ENCODE results near the gene RPS6KL1. TPM values are rescaled to one million over a fixed set of nuclear protein-coding genes. Genes with fewer than 3 reads are reported as not detected.

The RPS6KL1 gene
- total RNA-seq, 2 donors from 2014 or later: 4.4 to 10.4 TPM

- Histone ChIP-seq H3K36me3 (ENCODE audit: control insufficient read depth, insufficient read depth, low read length) (no peaks in the 10 kb centered on the region), H3K4me3 (ENCODE audit: low read length) (no peak overlapping the region), H3K27ac (ENCODE audit: low read depth, low read length) (no peak overlapping the region), H3K27me3 (ENCODE audit: control insufficient read depth, insufficient read depth, low read length, poor library complexity, severe bottlenecking) (no peaks in the 10 kb centered on the region), H3K9me3 (ENCODE audit: control insufficient read depth, low read length) (no peaks in the 10 kb centered on the region), H3K9ac (ENCODE audit: extremely low read depth, low read length, poor library complexity, severe bottlenecking) (no peak overlapping the region), H3K4me1 (ENCODE audit: control insufficient read depth, insufficient read depth, low read length) (peaks cover 3% of the 10 kb centered on the region)
- TF ChIP-seq, protein P1, sequence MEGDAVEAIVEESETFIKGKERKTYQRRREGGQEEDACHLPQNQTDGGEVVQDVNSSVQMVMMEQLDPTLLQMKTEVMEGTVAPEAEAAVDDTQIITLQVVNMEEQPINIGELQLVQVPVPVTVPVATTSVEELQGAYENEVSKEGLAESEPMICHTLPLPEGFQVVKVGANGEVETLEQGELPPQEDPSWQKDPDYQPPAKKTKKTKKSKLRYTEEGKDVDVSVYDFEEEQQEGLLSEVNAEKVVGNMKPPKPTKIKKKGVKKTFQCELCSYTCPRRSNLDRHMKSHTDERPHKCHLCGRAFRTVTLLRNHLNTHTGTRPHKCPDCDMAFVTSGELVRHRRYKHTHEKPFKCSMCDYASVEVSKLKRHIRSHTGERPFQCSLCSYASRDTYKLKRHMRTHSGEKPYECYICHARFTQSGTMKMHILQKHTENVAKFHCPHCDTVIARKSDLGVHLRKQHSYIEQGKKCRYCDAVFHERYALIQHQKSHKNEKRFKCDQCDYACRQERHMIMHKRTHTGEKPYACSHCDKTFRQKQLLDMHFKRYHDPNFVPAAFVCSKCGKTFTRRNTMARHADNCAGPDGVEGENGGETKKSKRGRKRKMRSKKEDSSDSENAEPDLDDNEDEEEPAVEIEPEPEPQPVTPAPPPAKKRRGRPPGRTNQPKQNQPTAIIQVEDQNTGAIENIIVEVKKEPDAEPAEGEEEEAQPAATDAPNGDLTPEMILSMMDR (conservative IDR thresholded peaks at IDR 0.05): no peak
- Mint-ChIP-seq H3K9me3 (no peaks in the 10 kb centered on the region), H3K4me1 (peaks cover 6% of the 10 kb centered on the region), H3K27ac (no peak overlapping the region), H3K4me3 (no peak overlapping the region), H3K36me3 (ENCODE audit: low read depth) (no peaks in the 10 kb centered on the region), H3K27me3 (ENCODE audit: insufficient read depth) (peaks cover 2% of the 10 kb centered on the region)
- no peak for DNase-seq
- WGBS, 2 experiments (ENCODE audit: insufficient coverage in 1 of 2, insufficient read length in 1 of 2): 80 to 98% methylated on average over 1 to 2 of the region's 2 CpGs
Measured at GRCh38 chr14:74937171-74937570, 14.1 kb upstream of the RPS6KL1 start.

DNA sequence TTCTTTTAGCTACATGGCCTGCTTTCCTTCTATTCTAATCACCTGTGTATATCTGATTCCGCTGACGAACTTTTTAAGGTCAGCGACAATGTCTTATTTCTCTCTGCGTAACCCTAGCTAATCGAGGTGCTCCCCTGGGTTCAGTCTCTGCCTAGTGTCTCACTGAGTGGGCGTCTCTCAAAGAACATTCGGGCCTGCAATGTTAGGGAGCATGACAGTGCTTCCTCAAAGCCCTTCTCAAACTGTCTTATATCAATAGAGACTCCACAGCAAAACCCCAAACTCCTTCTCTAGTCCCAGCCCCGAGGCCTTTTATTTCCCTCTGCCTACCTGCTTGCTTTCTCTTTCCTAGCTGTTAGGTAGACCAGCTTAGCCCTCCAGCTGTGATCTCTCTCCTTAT lies 13.7 kb upstream of the RPS6KL1 start:
- Mint-ChIP-seq H3K27me3 (ENCODE audit: insufficient read depth) (peaks cover 2% of the 10 kb centered on the region), H3K4me1 (peaks cover 3% of the 10 kb centered on the region), H3K36me3 (ENCODE audit: low read depth) (no peaks in the 10 kb centered on the region), H3K9me3 (no peaks in the 10 kb centered on the region), H3K4me3 (no peak overlapping the region), H3K27ac (no peak overlapping the region)
- 91 to 97% methylated on average over 5 to 8 of the region's 8 CpGs for WGBS, 2 experiments (ENCODE audit: insufficient coverage in 1 of 2, insufficient read length in 1 of 2)
- H3K36me3 ChIP-seq (ENCODE audit: control insufficient read depth, insufficient read depth, low read length): no peaks in the 10 kb centered on the region
- TF ChIP-seq, protein P1 (conservative IDR thresholded peaks at IDR 0.05): no peak
- H3K9ac ChIP-seq (ENCODE audit: extremely low read depth, low read length, poor library complexity, severe bottlenecking): no peak overlapping the region
- H3K4me1 ChIP-seq (ENCODE audit: control insufficient read depth, insufficient read depth, low read length): peaks cover 3% of the 10 kb centered on the region
- no peaks in the 10 kb centered on the region for H3K9me3 ChIP-seq (ENCODE audit: control insufficient read depth, low read length)
- no peak overlapping the region for H3K27ac ChIP-seq (ENCODE audit: low read depth, low read length)
- H3K4me3 ChIP-seq (ENCODE audit: low read length): no peak overlapping the region
- no peaks in the 10 kb centered on the region for H3K27me3 ChIP-seq (ENCODE audit: control insufficient read depth, insufficient read depth, low read length, poor library complexity, severe bottlenecking)
- no peak for DNase-seq

GRCh38 chr14:74936151-74936550 lies 13.1 kb upstream of the RPS6KL1 start:
- TF ChIP-seq, protein P1 (conservative IDR thresholded peaks at IDR 0.05): no peak
- H3K36me3 ChIP-seq (ENCODE audit: control insufficient read depth, insufficient read depth, low read length): no peaks in the 10 kb centered on the region
- no peak overlapping the region for H3K4me3 ChIP-seq (ENCODE audit: low read length)
- no peaks in the 10 kb centered on the region for H3K36me3 Mint-ChIP-seq (ENCODE audit: low read depth)
- H3K27me3 ChIP-seq (ENCODE audit: control insufficient read depth, insufficient read depth, low read length, poor library complexity, severe bottlenecking): no peaks in the 10 kb centered on the region
- H3K27ac ChIP-seq (ENCODE audit: low read depth, low read length): no peak overlapping the region
- DNase-seq: no peak
- no peaks in the 10 kb centered on the region for H3K4me1 Mint-ChIP-seq
- no peak overlapping the region for H3K27ac Mint-ChIP-seq
- 88 to 90% methylated on average over 9 to 11 of the region's 11 CpGs for WGBS, 2 experiments (ENCODE audit: insufficient coverage in 1 of 2, insufficient read length in 1 of 2)
- H3K9me3 ChIP-seq (ENCODE audit: control insufficient read depth, low read length): no peaks in the 10 kb centered on the region
- H3K9me3 Mint-ChIP-seq: no peaks in the 10 kb centered on the region
- H3K4me1 ChIP-seq (ENCODE audit: control insufficient read depth, insufficient read depth, low read length): peaks cover 3% of the 10 kb centered on the region
- no peak overlapping the region for H3K4me3 Mint-ChIP-seq
- peaks cover 2% of the 10 kb centered on the region for H3K27me3 Mint-ChIP-seq (ENCODE audit: insufficient read depth)
- H3K9ac ChIP-seq (ENCODE audit: extremely low read depth, low read length, poor library complexity, severe bottlenecking): no peak overlapping the region

Measured in endodermal cell (in vitro differentiated cells).